ENCODE measurements around the gene RIPOR2.

Gene RIPOR2

GRCh38 chr6:24906314-24906713, 29.4 kb downstream of the RIPOR2 start:
- DNase-seq (ENCODE audit: low read depth, low spot score) = no peak

- DNase-seq (ENCODE audit: low read depth, low spot score) = no peak
Measured at GRCh38 chr6:24905483-24905882, 30.3 kb downstream of the RIPOR2 start.

GRCh38 chr6:24903681-24904080, 32.1 kb downstream of the RIPOR2 start:
- DNase-seq (ENCODE audit: low read depth, low spot score) = no peak

- DNase-seq (ENCODE audit: low read depth, low spot score) = no peak
Measured at GRCh38 chr6:24902782-24903181, 33.0 kb downstream of the RIPOR2 start.

GRCh38 chr6:24901698-24902328, 33.9 kb downstream of the RIPOR2 start:
- DNase-seq (ENCODE audit: low read depth, low spot score) = no peak

- no peak for DNase-seq (ENCODE audit: low read depth, low spot score)
Measured at GRCh38 chr6:24900917-24901697, 34.7 kb downstream of the RIPOR2 start.

- DNase-seq (ENCODE audit: low read depth, low spot score) = no peak
Measured at GRCh38 chr6:24899997-24900325, 35.8 kb downstream of the RIPOR2 start.

- no peak for DNase-seq (ENCODE audit: low read depth, low spot score)
Measured at GRCh38 chr6:24899136-24899996, 36.4 kb downstream of the RIPOR2 start.

- DNase-seq (ENCODE audit: low read depth, low spot score) = no peak
Measured at GRCh38 chr6:24898676-24899075, 37.1 kb downstream of the RIPOR2 start.

- no peak for DNase-seq (ENCODE audit: low read depth, low spot score)
Measured at GRCh38 chr6:24897186-24897585, 38.6 kb downstream of the RIPOR2 start.

GRCh38 chr6:24893342-24893850, 42.4 kb downstream of the RIPOR2 start:
- no peak for DNase-seq (ENCODE audit: low read depth, low spot score)

GRCh38 chr6:24891004-24891403, 44.8 kb downstream of the RIPOR2 start:
- DNase-seq (ENCODE audit: low read depth, low spot score) = no peak

- DNase-seq (ENCODE audit: low read depth, low spot score) = no peak
Measured at GRCh38 chr6:24890471-24890870, 45.3 kb downstream of the RIPOR2 start.

- no peak for DNase-seq (ENCODE audit: low read depth, low spot score)
Measured at GRCh38 chr6:24888715-24889370, 46.9 kb downstream of the RIPOR2 start.

GRCh38 chr6:24887545-24888140, 48.1 kb downstream of the RIPOR2 start:
- DNase-seq (ENCODE audit: low read depth, low spot score) = no peak

GRCh38 chr6:24883618-24884017, 52.1 kb downstream of the RIPOR2 start:
- DNase-seq (ENCODE audit: low read depth, low spot score) = no peak

- DNase-seq (ENCODE audit: low read depth, low spot score) = no peak
Measured at GRCh38 chr6:24882835-24883555, 52.8 kb downstream of the RIPOR2 start.

- DNase-seq (ENCODE audit: low read depth, low spot score) = no peak
Measured at GRCh38 chr6:24882295-24882694, 53.5 kb downstream of the RIPOR2 start.

GRCh38 chr6:24881376-24881775, 54.4 kb downstream of the RIPOR2 start:
- DNase-seq (ENCODE audit: low read depth, low spot score) = no peak

- DNase-seq (ENCODE audit: low read depth, low spot score) = no peak
Measured at GRCh38 chr6:24880451-24880850, 55.3 kb downstream of the RIPOR2 start.

GRCh38 chr6:24879351-24879750, 56.4 kb downstream of the RIPOR2 start:
- DNase-seq (ENCODE audit: low read depth, low spot score) = no peak
